ENCODE data around the gene SLC11A1.
A peak's percentile ranks its signal among the peaks of the same experiment; 100 is the strongest.

SLC11A1 gene

DNA sequence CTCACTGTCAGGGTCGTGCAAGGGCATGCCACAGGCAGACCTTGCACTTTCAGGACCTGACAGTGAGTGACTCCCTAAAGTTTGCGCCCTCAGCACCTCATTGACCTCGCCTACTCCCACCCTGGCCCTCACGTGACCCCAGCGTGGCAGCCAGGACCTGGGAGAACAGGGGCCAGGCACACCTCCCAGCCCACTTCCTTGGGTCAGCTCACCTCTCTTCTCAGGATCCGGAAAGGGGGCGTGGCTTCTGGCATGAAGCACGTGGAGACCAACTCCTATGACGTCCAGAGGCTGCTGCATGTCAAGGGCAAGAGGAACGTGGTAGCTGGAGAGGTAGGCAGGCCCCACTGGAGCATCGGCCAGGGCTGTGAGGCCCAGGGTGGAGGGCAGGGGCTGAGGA lies 45.7 kb downstream of the SLC11A1 start:
- TF ChIP-seq, protein P1, sequence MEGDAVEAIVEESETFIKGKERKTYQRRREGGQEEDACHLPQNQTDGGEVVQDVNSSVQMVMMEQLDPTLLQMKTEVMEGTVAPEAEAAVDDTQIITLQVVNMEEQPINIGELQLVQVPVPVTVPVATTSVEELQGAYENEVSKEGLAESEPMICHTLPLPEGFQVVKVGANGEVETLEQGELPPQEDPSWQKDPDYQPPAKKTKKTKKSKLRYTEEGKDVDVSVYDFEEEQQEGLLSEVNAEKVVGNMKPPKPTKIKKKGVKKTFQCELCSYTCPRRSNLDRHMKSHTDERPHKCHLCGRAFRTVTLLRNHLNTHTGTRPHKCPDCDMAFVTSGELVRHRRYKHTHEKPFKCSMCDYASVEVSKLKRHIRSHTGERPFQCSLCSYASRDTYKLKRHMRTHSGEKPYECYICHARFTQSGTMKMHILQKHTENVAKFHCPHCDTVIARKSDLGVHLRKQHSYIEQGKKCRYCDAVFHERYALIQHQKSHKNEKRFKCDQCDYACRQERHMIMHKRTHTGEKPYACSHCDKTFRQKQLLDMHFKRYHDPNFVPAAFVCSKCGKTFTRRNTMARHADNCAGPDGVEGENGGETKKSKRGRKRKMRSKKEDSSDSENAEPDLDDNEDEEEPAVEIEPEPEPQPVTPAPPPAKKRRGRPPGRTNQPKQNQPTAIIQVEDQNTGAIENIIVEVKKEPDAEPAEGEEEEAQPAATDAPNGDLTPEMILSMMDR (IDR thresholded peaks at IDR 0.05; ENCODE audit: poor library complexity, severe bottlenecking), result no peak
- H3K4me3 ChIP-seq (ENCODE audit: severe bottlenecking), result no peak overlapping the region
- no peaks in the 10 kb centered on the region for H3K27me3 ChIP-seq (ENCODE audit: insufficient read depth, poor library complexity, severe bottlenecking)
- H3K4me1 ChIP-seq (ENCODE audit: insufficient read depth, poor library complexity, severe bottlenecking), result no peaks in the 10 kb centered on the region
- H3K36me3 ChIP-seq (ENCODE audit: low read depth), result no peaks in the 10 kb centered on the region
- DNase-seq (ENCODE audit: low spot score) (no peak), ATAC-seq (ENCODE audit: low read depth) (no peak; the same call in 2 of the 3 replicates)
- H3K9me3 ChIP-seq (ENCODE audit: severe bottlenecking), result no peaks in the 10 kb centered on the region
- H3K27ac ChIP-seq (ENCODE audit: poor library complexity, severe bottlenecking), result no peak overlapping the region

- Histone ChIP-seq H3K27ac (ENCODE audit: poor library complexity, severe bottlenecking) (no peak overlapping the region), H3K36me3 (ENCODE audit: low read depth) (no peaks in the 10 kb centered on the region), H3K4me3 (ENCODE audit: severe bottlenecking) (no peak overlapping the region), H3K27me3 (ENCODE audit: insufficient read depth, poor library complexity, severe bottlenecking) (no peaks in the 10 kb centered on the region), H3K4me1 (ENCODE audit: insufficient read depth, poor library complexity, severe bottlenecking) (no peaks in the 10 kb centered on the region), H3K9me3 (ENCODE audit: severe bottlenecking) (no peaks in the 10 kb centered on the region)
- DNase-seq (ENCODE audit: low spot score) (no peak), ATAC-seq (ENCODE audit: low read depth) (no peak)
- TF ChIP-seq, protein P1 (IDR thresholded peaks at IDR 0.05; ENCODE audit: poor library complexity, severe bottlenecking), result no peak
These were observed 46.9 kb downstream of the SLC11A1 start for GRCh38 chr2:218428846-218429558.

DNA sequence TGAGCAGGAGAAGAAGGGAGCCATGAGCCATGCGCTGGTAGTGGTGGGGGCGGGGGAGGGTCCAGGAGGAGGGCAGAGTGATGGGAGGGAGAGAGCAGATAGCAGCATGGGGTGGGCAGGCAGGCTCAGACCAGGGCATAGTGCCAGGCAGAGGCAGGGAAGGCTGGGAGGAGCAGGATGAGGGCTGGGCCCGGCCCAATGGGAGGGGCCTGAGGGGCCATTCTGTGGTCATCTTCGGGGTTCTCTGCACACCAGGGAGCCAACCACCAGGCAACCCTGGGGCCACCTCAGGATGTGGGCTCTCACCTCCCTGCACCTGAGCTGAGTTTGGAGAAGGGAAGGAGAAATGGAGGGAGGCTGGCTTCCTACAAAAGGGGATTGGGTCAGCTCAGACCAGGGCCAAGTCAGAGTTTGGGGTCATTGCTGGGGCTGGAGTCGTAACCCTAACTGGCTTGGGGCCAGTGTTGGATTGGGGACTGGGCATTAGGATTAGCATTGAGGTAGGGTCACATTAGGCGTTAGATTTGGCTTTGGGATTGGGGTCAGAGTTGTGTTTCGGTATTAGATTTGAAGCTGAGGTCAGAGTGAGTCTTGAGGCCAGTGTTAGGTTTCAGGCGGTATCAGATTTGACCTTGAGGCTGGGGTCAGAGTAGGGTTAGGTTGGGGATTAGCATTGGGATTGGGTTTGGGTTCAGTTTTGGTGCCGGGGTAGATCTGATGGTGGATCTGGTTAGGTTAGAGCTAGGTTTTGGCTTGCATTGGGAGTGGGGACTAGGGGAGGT lies 48.0 kb downstream of the SLC11A1 start:
- Histone ChIP-seq H3K36me3 (ENCODE audit: low read depth) (no peaks in the 10 kb centered on the region), H3K4me1 (ENCODE audit: insufficient read depth, poor library complexity, severe bottlenecking) (no peaks in the 10 kb centered on the region), H3K9me3 (ENCODE audit: severe bottlenecking) (no peaks in the 10 kb centered on the region), H3K4me3 (ENCODE audit: severe bottlenecking) (no peak overlapping the region), H3K27me3 (ENCODE audit: insufficient read depth, poor library complexity, severe bottlenecking) (no peaks in the 10 kb centered on the region), H3K27ac (ENCODE audit: poor library complexity, severe bottlenecking) (no peak overlapping the region)
- DNase-seq (ENCODE audit: low spot score), result peak; percentile 6
- ATAC-seq (ENCODE audit: low read depth), result no peak; the same call in 2 of the 3 replicates
- TF ChIP-seq, protein P1 (IDR thresholded peaks at IDR 0.05; ENCODE audit: poor library complexity, severe bottlenecking), result no peak

DNA sequence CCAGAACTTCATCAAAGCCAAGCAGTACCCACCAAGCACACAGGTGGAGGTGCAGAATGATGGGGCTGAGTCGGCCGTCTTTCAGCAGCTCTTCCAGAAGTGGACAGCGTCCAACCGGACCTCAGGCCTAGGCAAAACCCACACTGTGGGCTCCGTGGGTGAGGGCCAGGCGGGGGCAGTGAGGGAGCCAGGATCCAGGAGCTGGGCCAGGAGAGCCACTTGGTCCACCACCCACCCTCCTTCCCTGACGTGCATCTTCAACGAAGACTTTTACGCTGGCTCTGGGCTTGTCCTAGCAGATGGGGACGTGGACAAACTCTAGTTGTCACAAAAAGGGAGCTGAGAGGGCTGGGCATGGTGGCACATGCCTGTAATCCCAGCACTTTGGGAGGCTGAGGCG lies 48.6 kb downstream of the SLC11A1 start:
- DNase-seq (ENCODE audit: low spot score), result peak; percentile 43
- Histone ChIP-seq H3K4me1 (ENCODE audit: insufficient read depth, poor library complexity, severe bottlenecking) (no peaks in the 10 kb centered on the region), H3K27me3 (ENCODE audit: insufficient read depth, poor library complexity, severe bottlenecking) (no peaks in the 10 kb centered on the region), H3K27ac (ENCODE audit: poor library complexity, severe bottlenecking) (no peak overlapping the region), H3K4me3 (ENCODE audit: severe bottlenecking) (no peak overlapping the region), H3K9me3 (ENCODE audit: severe bottlenecking) (no peaks in the 10 kb centered on the region), H3K36me3 (ENCODE audit: low read depth) (no peaks in the 10 kb centered on the region)
- TF ChIP-seq, protein P1 (IDR thresholded peaks at IDR 0.05; ENCODE audit: poor library complexity, severe bottlenecking), result no peak
- no peak for ATAC-seq (ENCODE audit: low read depth)
